Activated CD4-positive, alpha-beta T cell treated with anti-CD3 and anti-CD28 coated beads, Interleukin-2, amount 50 U/mL, for 48 hours (primary cell): Measurements from ENCODE around the gene MUC20.
"Not testable (repeated sequence)": the region's sequence is repeated elsewhere in the genome, so short reads cannot be mapped to it uniquely, and the experiment has no call there.

Experiments used
- DNase-seq, 2 experiments: peaks; one replicate each; pipeline ENCODE4 v3.0.0-alpha.2; 2020

MUC20 gene

GRCh38 chr3:195693428-195694216 is 27.2 kb upstream of the MUC20 start:
- no peak for DNase-seq

GRCh38 chr3:195694217-195695076 is 26.3 kb upstream of the MUC20 start:
- not testable (repeated sequence) for DNase-seq

- no peak for DNase-seq
Observed at GRCh38 chr3:195696632-195697278, 24.0 kb upstream of the MUC20 start.

GRCh38 chr3:195697582-195698324 is 23.0 kb upstream of the MUC20 start:
- no peak for DNase-seq

- DNase-seq: no peak
Observed at GRCh38 chr3:195698325-195698646, 22.5 kb upstream of the MUC20 start.

GRCh38 chr3:195698647-195699387 is 22.0 kb upstream of the MUC20 start:
- no peak for DNase-seq

- DNase-seq: no peak
Observed at GRCh38 chr3:195699388-195699771, 21.4 kb upstream of the MUC20 start.

- no peak for DNase-seq
Observed at GRCh38 chr3:195699860-195700259, 20.9 kb upstream of the MUC20 start.

GRCh38 chr3:195700319-195700718 is 20.5 kb upstream of the MUC20 start:
- DNase-seq: no peak

GRCh38 chr3:195701042-195701915 is 19.5 kb upstream of the MUC20 start:
- DNase-seq: no peak

- DNase-seq: no peak
Observed at GRCh38 chr3:195703776-195704175, 17.0 kb upstream of the MUC20 start.

GRCh38 chr3:195704433-195704999 is 16.3 kb upstream of the MUC20 start:
- DNase-seq: no peak

GRCh38 chr3:195705081-195705991 is 15.4 kb upstream of the MUC20 start:
- DNase-seq: no peak

- DNase-seq: no peak
Observed at GRCh38 chr3:195708061-195708460, 12.7 kb upstream of the MUC20 start.

- no peak for DNase-seq
Observed at GRCh38 chr3:195708626-195709481, 11.9 kb upstream of the MUC20 start.

- no peak for DNase-seq
Observed at GRCh38 chr3:195709676-195710085, 11.1 kb upstream of the MUC20 start.

- DNase-seq: not testable (repeated sequence)
Observed at GRCh38 chr3:195710126-195710905, 10.5 kb upstream of the MUC20 start.
